GM18499 (cell line): ENCODE measurements around the gene LAMA1.

ENCODE experiments used
- ATAC-seq: cut with Tn5 transposase; IDR thresholded peaks from one replicate; pipeline ENCODE4 v1.9.1; 2021; ENCODE audit warnings: moderate number of reproducible peaks; ENCODE audit not compliant: insufficient read depth, unreplicated experiment

LAMA1 gene

GRCh38 chr18:7116001-7116730 is 1.4 kb downstream of the LAMA1 start:
- no peak for ATAC-seq

- no peak for ATAC-seq
Observed at GRCh38 chr18:7112936-7113335, 4.7 kb downstream of the LAMA1 start.

GRCh38 chr18:7111134-7111533 is 6.5 kb downstream of the LAMA1 start:
- ATAC-seq, result no peak

GRCh38 chr18:7105943-7106342 is 11.7 kb downstream of the LAMA1 start:
- ATAC-seq, result no peak

GRCh38 chr18:7105268-7105667 is 12.3 kb downstream of the LAMA1 start:
- no peak for ATAC-seq

GRCh38 chr18:7104649-7105048 is 12.9 kb downstream of the LAMA1 start:
- no peak for ATAC-seq

- ATAC-seq, result no peak
Observed at GRCh38 chr18:7102131-7102530, 15.5 kb downstream of the LAMA1 start.

GRCh38 chr18:7096838-7097237 is 20.8 kb downstream of the LAMA1 start:
- no peak for ATAC-seq

- no peak for ATAC-seq
Observed at GRCh38 chr18:7094427-7094826, 23.2 kb downstream of the LAMA1 start.

GRCh38 chr18:7090771-7091170 is 26.8 kb downstream of the LAMA1 start:
- no peak for ATAC-seq

GRCh38 chr18:7089369-7089768 is 28.2 kb downstream of the LAMA1 start:
- ATAC-seq, result no peak

- ATAC-seq, result no peak
Observed at GRCh38 chr18:7084080-7085065, 33.2 kb downstream of the LAMA1 start.

- ATAC-seq, result no peak
Observed at GRCh38 chr18:7082671-7083070, 34.9 kb downstream of the LAMA1 start.

- no peak for ATAC-seq
Observed at GRCh38 chr18:7079231-7079630, 38.4 kb downstream of the LAMA1 start.

GRCh38 chr18:7072593-7072992 is 45.0 kb downstream of the LAMA1 start:
- no peak for ATAC-seq

- no peak for ATAC-seq
Observed at GRCh38 chr18:7071600-7071999, 46.0 kb downstream of the LAMA1 start.

GRCh38 chr18:7070466-7070865 is 47.1 kb downstream of the LAMA1 start:
- ATAC-seq, result no peak

GRCh38 chr18:7068871-7069590 is 48.6 kb downstream of the LAMA1 start:
- ATAC-seq, result no peak

GRCh38 chr18:7066965-7067555 is 50.5 kb downstream of the LAMA1 start:
- no peak for ATAC-seq

GRCh38 chr18:7065736-7066135 is 51.9 kb downstream of the LAMA1 start:
- ATAC-seq, result no peak
